ENCODE measurements around the gene TUBGCP3. TPM values are rescaled to one million over a fixed set of nuclear protein-coding genes. Genes with fewer than 3 reads are reported as not detected.

Gene TUBGCP3
- total RNA-seq, 1 experiment from 2014 or later = 51.4 TPM

- Histone ChIP-seq H2AFZ (ENCODE audit: low read depth, low read length, poor library complexity, severe bottlenecking) (no peak overlapping the region), H3K79me2 (ENCODE audit: insufficient read depth, low read length) (peaks cover 100% of the 10 kb centered on the region), H3K9me3 (ENCODE audit: control insufficient read depth in 1 of 2, insufficient read depth in 1 of 2, low read depth in 1 of 2, low read length in 2 of 2) (no peaks in the 10 kb centered on the region), H3K27ac (ENCODE audit: low read depth, low read length) (no peak overlapping the region), H3K4me3 (replicated peaks in 1 of 2; ENCODE audit: low read depth in 1 of 2, low read length in 2 of 2) (no peak overlapping the region), H3K4me2 (ENCODE audit: low read length) (no peak overlapping the region), H3K9ac (ENCODE audit: low read length) (no peak overlapping the region), H3K4me1 (ENCODE audit: control insufficient read depth in 1 of 2, insufficient read depth in 2 of 2, low read length in 2 of 2) (peaks cover 0 to 4% of the 10 kb centered on the region in 2 experiments; a peak in 1 of 4 replicates), H3K9me2 (ENCODE audit: insufficient read depth) (no peaks in the 10 kb centered on the region), H3K27me3 (ENCODE audit: insufficient read depth, low read length) (no peaks in the 10 kb centered on the region), H3K36me3 (ENCODE audit: control insufficient read depth in 1 of 2, insufficient read depth in 2 of 2, low read length in 2 of 2) (peaks cover 0 to 9% of the 10 kb centered on the region in 2 experiments; a peak in 3 of 4 replicates), H4K20me1 (ENCODE audit: insufficient read depth) (peaks cover 14% of the 10 kb centered on the region; the same call in 1 of the 2 replicates)
- intact Hi-C loops (cut with micrococcal nuclease) = no loop called here
- ChIA-PET CTCF (no interaction called here), RAD21 (ENCODE audit: low non-redundant PET in 1 of 2, low total read pairs in 2 of 2, uncharacterized antibody in 2 of 2, unreplicated experiment in 2 of 2) (no interaction called here), POLR2A (no interaction called here)
- ATAC-seq = no peak
- TF ChIP-seq REST (IDR thresholded peaks at IDR 0.05; ENCODE audit: low read depth) = no peak
- no peak for TF ChIP-seq ELF1 (IDR thresholded peaks at IDR 0.05; ENCODE audit: borderline replicate concordance, low read depth)
- TF ChIP-seq TCF7L2 (IDR thresholded peaks at IDR 0.05; ENCODE audit: borderline replicate concordance, extremely low read depth, insufficient read depth, insufficient read length) = no peak
- TF ChIP-seq POLR2AphosphoS5 (IDR thresholded peaks at IDR 0.05; ENCODE audit: low read depth, low read length) = no peak
- TF ChIP-seq YY1 (IDR thresholded peaks at IDR 0.05; ENCODE audit: extremely low read depth, insufficient replicate concordance, low read depth, low read length) = no peak
- no peak for TF ChIP-seq FOSL1 (IDR thresholded peaks at IDR 0.05; ENCODE audit: low read depth)
- no peak for TF ChIP-seq EZH2 (IDR thresholded peaks at IDR 0.05)
- TF ChIP-seq CTCF (IDR thresholded peaks at IDR 0.05 in 2 of 3, conservative IDR thresholded peaks at IDR 0.05 in 1 of 3; ENCODE audit: borderline replicate concordance in 1 of 3, insufficient read depth in 1 of 3, low read depth in 2 of 3, low read length in 2 of 3) = no peak
- no peak for TF ChIP-seq SP1 (IDR thresholded peaks at IDR 0.05; ENCODE audit: low read depth)
- no peak for TF ChIP-seq ZBTB33 (IDR thresholded peaks at IDR 0.05; ENCODE audit: extremely low read depth, insufficient replicate concordance, low read length)
- no peak for TF ChIP-seq ATF3 (IDR thresholded peaks at IDR 0.05)
- TF ChIP-seq POLR2A (IDR thresholded peaks at IDR 0.05; ENCODE audit: borderline replicate concordance, extremely low read depth, insufficient read depth, insufficient read length) = no peak
- TF ChIP-seq SRF (IDR thresholded peaks at IDR 0.05; ENCODE audit: low read depth) = no peak
- no peak for DNase-seq (ENCODE audit: low read depth, low spot score)
- no TSS peak for BruUV-seq (replicated peaks)
These were observed 15.6 kb downstream of the TUBGCP3 start for GRCh38 chr13:112572366-112572765.

Data from HCT116 (cell line).